ENCODE measurements around the gene EP400. TPM values are rescaled to one million over a fixed set of nuclear protein-coding genes. Genes with fewer than 3 reads are reported as not detected.

Gene EP400
- total RNA-seq, 1 donor from 2014 or later: 35.9 TPM

DNA sequence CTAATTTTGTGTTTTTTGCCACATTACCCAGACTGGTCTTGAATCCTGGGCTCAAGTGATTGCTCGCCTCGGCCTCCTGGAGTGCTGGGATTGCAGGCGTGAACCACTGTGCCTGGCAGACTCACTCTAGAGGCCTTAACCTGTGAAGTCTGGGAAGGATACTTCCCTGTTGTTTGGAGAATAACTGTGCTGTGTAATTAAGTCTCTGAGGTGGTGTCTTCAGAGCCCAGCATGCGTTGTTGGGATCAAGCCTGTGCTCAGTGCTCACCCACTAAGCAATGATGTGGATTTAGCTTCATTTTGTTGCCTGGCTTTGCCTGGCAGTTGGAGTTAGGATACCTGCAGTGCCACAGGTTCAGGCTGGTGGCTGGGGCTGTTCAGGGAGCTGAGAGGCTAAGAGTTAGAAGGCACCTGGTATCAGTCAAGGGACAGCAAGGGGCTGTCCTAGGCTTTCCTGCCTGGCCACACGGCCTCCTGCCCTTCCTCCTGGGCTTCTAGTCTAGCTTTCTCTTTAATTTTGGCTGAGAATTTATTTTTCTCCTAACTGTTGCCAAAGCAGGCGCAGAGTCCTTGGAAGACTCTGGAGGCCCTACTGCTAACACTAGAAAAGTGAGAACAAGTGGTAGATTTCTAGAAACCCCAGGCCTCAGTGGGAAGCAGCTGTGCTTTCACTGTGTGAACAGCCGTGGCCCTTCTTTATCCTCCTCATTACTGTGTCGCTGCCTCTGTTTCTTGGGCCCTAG is 38.5 kb downstream of the EP400 start:
- no peak for DNase-seq (ENCODE audit: low spot score)
- TF ChIP-seq, protein P1, sequence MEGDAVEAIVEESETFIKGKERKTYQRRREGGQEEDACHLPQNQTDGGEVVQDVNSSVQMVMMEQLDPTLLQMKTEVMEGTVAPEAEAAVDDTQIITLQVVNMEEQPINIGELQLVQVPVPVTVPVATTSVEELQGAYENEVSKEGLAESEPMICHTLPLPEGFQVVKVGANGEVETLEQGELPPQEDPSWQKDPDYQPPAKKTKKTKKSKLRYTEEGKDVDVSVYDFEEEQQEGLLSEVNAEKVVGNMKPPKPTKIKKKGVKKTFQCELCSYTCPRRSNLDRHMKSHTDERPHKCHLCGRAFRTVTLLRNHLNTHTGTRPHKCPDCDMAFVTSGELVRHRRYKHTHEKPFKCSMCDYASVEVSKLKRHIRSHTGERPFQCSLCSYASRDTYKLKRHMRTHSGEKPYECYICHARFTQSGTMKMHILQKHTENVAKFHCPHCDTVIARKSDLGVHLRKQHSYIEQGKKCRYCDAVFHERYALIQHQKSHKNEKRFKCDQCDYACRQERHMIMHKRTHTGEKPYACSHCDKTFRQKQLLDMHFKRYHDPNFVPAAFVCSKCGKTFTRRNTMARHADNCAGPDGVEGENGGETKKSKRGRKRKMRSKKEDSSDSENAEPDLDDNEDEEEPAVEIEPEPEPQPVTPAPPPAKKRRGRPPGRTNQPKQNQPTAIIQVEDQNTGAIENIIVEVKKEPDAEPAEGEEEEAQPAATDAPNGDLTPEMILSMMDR (IDR thresholded peaks at IDR 0.05): no peak
- Mint-ChIP-seq H3K27ac (ENCODE audit: unreplicated experiment) (no peak overlapping the region), H3K36me3 (ENCODE audit: low read depth) (peaks cover 29% of the 10 kb centered on the region), H3K9me3 (ENCODE audit: low read depth) (no peaks in the 10 kb centered on the region), H3K4me3 (ENCODE audit: unreplicated experiment) (no peak overlapping the region), H3K27me3 (ENCODE audit: low read depth) (no peaks in the 10 kb centered on the region), H3K4me1 (ENCODE audit: low read depth) (peaks cover 41% of the 10 kb centered on the region)

DNA sequence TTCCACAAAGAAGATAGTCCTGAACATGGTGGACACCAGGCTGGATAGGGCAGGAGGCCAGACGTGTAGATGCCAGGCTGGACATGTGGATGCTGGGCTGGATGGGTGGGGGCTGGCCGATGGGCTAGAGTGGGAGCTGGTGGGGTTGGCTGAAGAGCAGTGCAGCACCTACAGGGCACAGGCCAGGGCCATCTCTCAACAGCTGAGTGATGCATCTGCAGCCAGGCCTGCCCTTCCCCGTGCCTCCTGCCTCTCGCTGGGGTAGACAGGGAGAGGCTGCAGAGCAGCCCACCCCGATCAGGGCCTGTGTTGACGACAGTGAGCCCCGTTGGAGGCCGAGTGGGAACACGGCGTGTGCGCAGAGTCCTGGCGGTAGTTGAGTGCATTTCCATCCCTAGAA is 39.3 kb downstream of the EP400 start:
- Mint-ChIP-seq H3K27me3 (ENCODE audit: low read depth) (no peaks in the 10 kb centered on the region), H3K4me3 (ENCODE audit: unreplicated experiment) (no peak overlapping the region), H3K9me3 (ENCODE audit: low read depth) (no peaks in the 10 kb centered on the region), H3K36me3 (ENCODE audit: low read depth) (peaks cover 36% of the 10 kb centered on the region), H3K4me1 (ENCODE audit: low read depth) (peaks cover 41% of the 10 kb centered on the region), H3K27ac (ENCODE audit: unreplicated experiment) (no peak overlapping the region)
- DNase-seq (ENCODE audit: low spot score): no peak
- TF ChIP-seq, protein P1 (IDR thresholded peaks at IDR 0.05): no peak

GRCh38 chr12:131990066-131990979 is 40.6 kb downstream of the EP400 start:
- no peaks in the 10 kb centered on the region for H3K27me3 Mint-ChIP-seq (ENCODE audit: low read depth)
- peaks cover 44% of the 10 kb centered on the region for H3K36me3 Mint-ChIP-seq (ENCODE audit: low read depth)
- peak overlapping the region; percentile 69 for H3K27ac Mint-ChIP-seq (ENCODE audit: unreplicated experiment)
- TF ChIP-seq, protein P1 (IDR thresholded peaks at IDR 0.05): no peak
- H3K4me3 Mint-ChIP-seq (ENCODE audit: unreplicated experiment): no peak overlapping the region
- peaks cover 41% of the 10 kb centered on the region for H3K4me1 Mint-ChIP-seq (ENCODE audit: low read depth)
- H3K9me3 Mint-ChIP-seq (ENCODE audit: low read depth): no peaks in the 10 kb centered on the region
- DNase-seq (ENCODE audit: low spot score): no peak

GRCh38 chr12:131990980-131991305 is 41.2 kb downstream of the EP400 start:
- H3K36me3 Mint-ChIP-seq (ENCODE audit: low read depth): peaks cover 44% of the 10 kb centered on the region
- peak overlapping the region; percentile 69 for H3K27ac Mint-ChIP-seq (ENCODE audit: unreplicated experiment)
- H3K4me1 Mint-ChIP-seq (ENCODE audit: low read depth): peaks cover 41% of the 10 kb centered on the region
- no peak for DNase-seq (ENCODE audit: low spot score)
- H3K9me3 Mint-ChIP-seq (ENCODE audit: low read depth): no peaks in the 10 kb centered on the region
- TF ChIP-seq, protein P1 (IDR thresholded peaks at IDR 0.05): no peak
- H3K27me3 Mint-ChIP-seq (ENCODE audit: low read depth): no peaks in the 10 kb centered on the region
- no peak overlapping the region for H3K4me3 Mint-ChIP-seq (ENCODE audit: unreplicated experiment)

DNA sequence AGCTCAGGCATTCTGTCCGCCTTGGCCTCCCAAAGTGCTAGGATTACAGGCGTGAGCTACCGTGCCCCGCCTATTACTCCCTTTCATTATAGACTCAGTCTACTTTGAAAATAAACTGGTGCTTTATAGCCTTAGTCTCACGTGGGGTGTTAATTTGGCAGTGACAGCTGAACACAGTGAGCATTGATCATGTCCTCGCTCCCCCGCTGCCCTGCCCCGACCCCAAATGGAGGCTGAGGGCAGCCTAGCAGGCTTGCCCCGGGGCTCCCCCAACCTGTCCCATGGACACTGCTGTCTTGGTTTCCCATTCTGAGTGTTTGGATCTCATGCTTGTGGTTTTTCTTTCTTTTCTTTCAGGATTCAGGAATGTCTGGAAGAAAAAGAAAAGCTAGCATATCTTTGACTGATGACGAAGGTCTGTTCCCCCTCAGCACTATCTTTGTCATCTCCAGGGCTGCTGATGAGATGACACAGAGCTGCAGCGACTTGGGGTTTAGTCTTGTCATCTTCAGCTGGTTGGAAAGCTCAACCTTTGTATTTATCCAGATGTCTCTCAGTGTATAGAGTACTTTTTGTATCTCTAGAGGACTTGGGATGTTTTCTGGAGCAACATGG is 42.2 kb downstream of the EP400 start:
- no peak overlapping the region for H3K4me3 Mint-ChIP-seq (ENCODE audit: unreplicated experiment)
- H3K9me3 Mint-ChIP-seq (ENCODE audit: low read depth): no peaks in the 10 kb centered on the region
- peak overlapping the region; percentile 66 for H3K27ac Mint-ChIP-seq (ENCODE audit: unreplicated experiment)
- TF ChIP-seq, protein P1 (IDR thresholded peaks at IDR 0.05): no peak
- H3K27me3 Mint-ChIP-seq (ENCODE audit: low read depth): no peaks in the 10 kb centered on the region
- peaks cover 36% of the 10 kb centered on the region for H3K4me1 Mint-ChIP-seq (ENCODE audit: low read depth)
- no peak for DNase-seq (ENCODE audit: low spot score)
- peaks cover 41% of the 10 kb centered on the region for H3K36me3 Mint-ChIP-seq (ENCODE audit: low read depth)

Data from chondrocyte (in vitro differentiated cells).